A549 (cell line): ENCODE results near the gene PGBD1. TPM values are rescaled to one million over a fixed set of nuclear protein-coding genes. Genes with fewer than 3 reads are reported as not detected.
A peak's percentile ranks its signal among the peaks of the same experiment; 100 is the strongest.

Experiments used
- ATAC-seq, 2 experiments: fragments of 200-7000 bp in 1 of 2; fragments of >200 bp in 1 of 2; cut with Nextera tagmentation in 1 of 2; cut with Tn5 transposase in 1 of 2; 3 replicates each; pipeline versions ENCODE4 v1.8.0 to v1.9.1; 2018 to 2020; ENCODE audit warnings: mild to moderate bottlenecking in 1 of 2, moderate library complexity in 1 of 2
- CTCF ChIA-PET: fragments of 300-600 bp; sonication (Branson Sonifier 250); formaldehyde crosslinking; extraction: SDS; loops from one replicate; lab custom pipeline; 2021; ENCODE audit warnings: antibody characterized with exemption, inconsistent platforms; lab: Yijun Ruan, JAX
- POLR2A ChIA-PET: fragments of 350-600 bp; formaldehyde crosslinking; extraction: SDS; loops from one replicate; lab custom pipeline; 2021; ENCODE audit warnings: antibody characterized with exemption, inconsistent platforms; lab: Yijun Ruan, JAX
- DNase-seq, 2 experiments: peaks; one replicate each; pipeline versions ENCODE4 v3.0.0 to v3.0.0-alpha.2; 2011 to 2016; ENCODE audit warnings: low read depth in 1 of 2, low spot score in 1 of 2
- FAIRE-seq: peaks from 2 replicates; lab custom pipeline; 2011; peaks lifted over from hg19 to GRCh38; lab: Jason Lieb, UNC
- H3K27ac ChIP-seq, 2 experiments: fragments of >200 bp; sonication (Bioruptor Twin); formaldehyde crosslinking; 3 replicates each; pipeline ENCODE4 v1.5.1; 2016 to 2017
- H3K4me1 ChIP-seq: fragments of >200 bp; sonication (Bioruptor Twin); formaldehyde crosslinking; 3 replicates; pipeline ENCODE4 v1.6.1; 2016
- H3K4me2 ChIP-seq: fragments of >200 bp; sonication (Bioruptor Twin); formaldehyde crosslinking; 3 replicates; pipeline ENCODE4 v1.6.1; 2016
- H3K4me3 ChIP-seq: fragments of >200 bp; sonication (Bioruptor Twin); formaldehyde crosslinking; 3 replicates; pipeline ENCODE4 v1.5.1; 2016
- H3K9me3 ChIP-seq: fragments of >200 bp; sonication (Bioruptor Twin); formaldehyde crosslinking; 3 replicates; pipeline ENCODE4 v1.6.1; 2016
- BCL3 ChIP-seq: fragments of >200 bp; sonication (Bioruptor Twin); formaldehyde crosslinking; IDR thresholded peaks from 3 replicates; pipeline ENCODE4 v1.6.1; 2016
- CBX2 ChIP-seq: fragments of 200-600 bp; sonication (generic); IDR thresholded peaks from 2 replicates; pipeline ENCODE4 v1.6.1; 2016; ENCODE audit warnings: low read depth, mild to moderate bottlenecking, borderline replicate concordance
- EHF ChIP-seq: fragments of 250-450 bp; sonication (Bioruptor Pico); IDR thresholded peaks from 2 replicates; pipeline ENCODE4 v1.5.0; 2020; ENCODE audit warnings: mild to moderate bottlenecking
- EHMT2 ChIP-seq: fragments of 200-600 bp; sonication (generic); IDR thresholded peaks from 2 replicates; pipeline ENCODE4 v1.6.1; 2016; ENCODE audit warnings: antibody characterized with exemption, low read depth, mild to moderate bottlenecking, moderate library complexity
- FOSL2 ChIP-seq, 2 experiments: fragments of 450-650 bp in 1 of 2; fragments of >200 bp in 1 of 2; sonication (Bioruptor Twin) in 1 of 2; formaldehyde crosslinking; IDR thresholded peaks; 2 replicates each; pipeline versions ENCODE4 v1.5.0 to v1.6.1; 2016 to 2020; ENCODE audit warnings: mild to moderate bottlenecking in 1 of 2, moderate library complexity in 1 of 2
- HES2 ChIP-seq: fragments of >200 bp; sonication (Bioruptor Twin); formaldehyde crosslinking; IDR thresholded peaks from 2 replicates; pipeline ENCODE4 v1.6.1; 2016
- HOXA7 ChIP-seq: fragments of 250-450 bp; sonication (Bioruptor Pico); IDR thresholded peaks from 2 replicates; pipeline ENCODE4 v1.5.0; 2020; ENCODE audit warnings: mild to moderate bottlenecking, moderate library complexity
- HOXB13 ChIP-seq: fragments of 250-450 bp; sonication (Bioruptor Pico); IDR thresholded peaks from 2 replicates; pipeline ENCODE4 v1.5.0; 2020; ENCODE audit warnings: low read depth, mild to moderate bottlenecking, moderate library complexity
- JUN ChIP-seq, 2 experiments: fragments of >200 bp; sonication (Bioruptor Twin); formaldehyde crosslinking; IDR thresholded peaks; 2 replicates in 1 of 2; 3 replicates in 1 of 2; pipeline ENCODE4 v1.6.1; 2016 to 2017
- JUNB ChIP-seq: fragments of >200 bp; sonication (Bioruptor Twin); formaldehyde crosslinking; IDR thresholded peaks from 2 replicates; pipeline ENCODE4 v1.6.1; 2016
- KDM5A ChIP-seq: fragments of 200-600 bp; sonication (generic); IDR thresholded peaks from 2 replicates; pipeline ENCODE4 v1.6.1; 2016; ENCODE audit warnings: antibody characterized with exemption, mild to moderate bottlenecking
- MAFK ChIP-seq: fragments of 450-650 bp; IDR thresholded peaks from 2 replicates; pipeline ENCODE4 v1.6.1; 2014; ENCODE audit not compliant: partially characterized antibody
- MAZ ChIP-seq: fragments of 150-350 bp; IDR thresholded peaks from 2 replicates; pipeline ENCODE4 v1.6.1; 2014; ENCODE audit warnings: antibody characterized with exemption, low read depth, low read length, borderline replicate concordance
- MYC ChIP-seq: IDR thresholded peaks from 2 replicates; pipeline ENCODE4 v1.6.1; 2012; ENCODE audit warnings: mild to moderate bottlenecking, inconsistent platforms, low read length, improper control_type of control experiment, borderline replicate concordance
- NPAS2 ChIP-seq: fragments of 250-450 bp; sonication (Bioruptor Pico); IDR thresholded peaks from 2 replicates; pipeline ENCODE4 v1.8.0; 2022; ENCODE audit warnings: mild to moderate bottlenecking, moderate library complexity, borderline replicate concordance
- PHF8 ChIP-seq: fragments of 200-600 bp; sonication (generic); IDR thresholded peaks from 2 replicates; pipeline ENCODE4 v1.6.1; 2016; ENCODE audit warnings: low read depth, mild to moderate bottlenecking, antibody characterized with exemption, moderate library complexity, borderline replicate concordance
- POLR2A ChIP-seq: IDR thresholded peaks from 2 replicates; pipeline ENCODE4 v1.6.1; 2012; ENCODE audit warnings: mild to moderate bottlenecking, low read length
- RARB ChIP-seq: fragments of 250-450 bp; sonication (Bioruptor Pico); IDR thresholded peaks from 2 replicates; pipeline ENCODE4 v1.8.0; 2021; ENCODE audit warnings: mild to moderate bottlenecking, moderate library complexity
- RCOR1 ChIP-seq: fragments of 150-350 bp; IDR thresholded peaks from 2 replicates; pipeline ENCODE4 v1.6.1; 2014; ENCODE audit warnings: antibody characterized with exemption, low read length, low read depth
- RNF2 ChIP-seq: fragments of 200-600 bp; sonication (generic); IDR thresholded peaks from 2 replicates; pipeline ENCODE4 v1.6.1; 2016; ENCODE audit warnings: low read depth, mild to moderate bottlenecking, antibody characterized with exemption, moderate library complexity, borderline replicate concordance
- SMC3 ChIP-seq: fragments of >200 bp; sonication (Bioruptor Twin); formaldehyde crosslinking; IDR thresholded peaks from 3 replicates; pipeline ENCODE4 v1.6.1; 2018; ENCODE audit warnings: inconsistent platforms
- ZC3H11A ChIP-seq: fragments of 450-650 bp; IDR thresholded peaks from 2 replicates; pipeline ENCODE4 v1.6.1; 2014; ENCODE audit warnings: antibody characterized with exemption, mild to moderate bottlenecking
- ZNF302 ChIP-seq: fragments of 250-450 bp; sonication (Bioruptor Pico); IDR thresholded peaks from 2 replicates; pipeline ENCODE4 v1.9.0; 2021; ENCODE audit warnings: inconsistent platforms, mild to moderate bottlenecking, moderate library complexity
- WGBS: methylation state at CpG from one replicate; pipeline ENCODE4 v1.1.6; 2017; ENCODE audit errors: missing lambda C conversion rate; 5-methylcytosine and 5-hydroxymethylcytosine counted together
- polyA plus RNA-seq, 4 experiments: library from polyadenylated mRNA; depleted of rRNA in 3 of 4; stranded (reverse); fragments of >200 nt; fragmentation: RNase III in 1 of 4; extraction: RNeasy Plus Mini Kit Qiagen cat#74134 plus additional on column Dnase treatment in 1 of 4; gene quantifications; 2 replicates in 3 of 4; 3 replicates in 1 of 4; pipeline ENCODE4 v1.2.3, GENCODE V29; 2011 to 2017
- TF ChIP-seq, protein P1 (sequence below): fragments of >200 bp; sonication (Bioruptor Twin); formaldehyde crosslinking; IDR thresholded peaks from 3 replicates; pipeline ENCODE4 v1.5.1; 2016
- TF ChIP-seq, protein P2 (sequence below): IDR thresholded peaks from 2 replicates; pipeline ENCODE4 v1.6.1; 2012; ENCODE audit warnings: low read depth, borderline replicate concordance

Gene PGBD1
- polyA plus RNA-seq, 2 of the 4 experiments (the other 2 are of a cell fraction), result 4.1 to 7.0 TPM

GRCh38 chr6:28335040-28335563 is 53.7 kb downstream of the PGBD1 start:
- 43% methylated on average over 12 of the region's 12 CpGs for WGBS
- H3K4me1 ChIP-seq, result peaks cover 6% of the 10 kb centered on the region; the same call in 1 of the 3 replicates
- DNase-seq (no peak), ATAC-seq (no peak), FAIRE-seq (no peak)
- ChIA-PET POLR2A (interaction anchor here (0.5 to 2.3 kb wide), 16 partner anchors 13 to 442 kb away, joined by 3 to 14 read pairs (median 5); partner anchors contain the start of genes PGBD1, ZKSCAN3, ZKSCAN4 and ZKSCAN8), CTCF (interaction anchor here (0.9 to 1.1 kb wide), 2 partner anchors 21 to 54 kb away, joined by 3 to 5 read pairs; partner anchors contain the start of gene PGBD1)
- H3K4me2 ChIP-seq, result peak overlapping the region; percentile 89
- H3K4me3 ChIP-seq, result peak overlapping the region; percentile 77
- no peak for TF ChIP-seq JUNB
- H3K27ac ChIP-seq, result peak overlapping the region; percentile 87 to 97
- peaks cover under 1% of the 10 kb centered on the region; the same call in 1 of the 3 replicates for H3K9me3 ChIP-seq

- H3K4me1 ChIP-seq, result peaks cover 6% of the 10 kb centered on the region; the same call in 1 of the 3 replicates
- H3K4me3 ChIP-seq, result peak within 1 kb of the TSS; percentile 77
- H3K4me2 ChIP-seq, result peak within 1 kb of the TSS; percentile 89
- DNase-seq (peak; percentile 81 to 94), ATAC-seq (peak; percentile 97 to 99), FAIRE-seq (no peak)
- WGBS, result 0% methylated on average over 13 of the region's 35 CpGs
- peaks cover 4% of the 10 kb centered on the region; the same call in 2 of the 3 replicates for H3K9me3 ChIP-seq
- TF ChIP-seq, protein P1, sequence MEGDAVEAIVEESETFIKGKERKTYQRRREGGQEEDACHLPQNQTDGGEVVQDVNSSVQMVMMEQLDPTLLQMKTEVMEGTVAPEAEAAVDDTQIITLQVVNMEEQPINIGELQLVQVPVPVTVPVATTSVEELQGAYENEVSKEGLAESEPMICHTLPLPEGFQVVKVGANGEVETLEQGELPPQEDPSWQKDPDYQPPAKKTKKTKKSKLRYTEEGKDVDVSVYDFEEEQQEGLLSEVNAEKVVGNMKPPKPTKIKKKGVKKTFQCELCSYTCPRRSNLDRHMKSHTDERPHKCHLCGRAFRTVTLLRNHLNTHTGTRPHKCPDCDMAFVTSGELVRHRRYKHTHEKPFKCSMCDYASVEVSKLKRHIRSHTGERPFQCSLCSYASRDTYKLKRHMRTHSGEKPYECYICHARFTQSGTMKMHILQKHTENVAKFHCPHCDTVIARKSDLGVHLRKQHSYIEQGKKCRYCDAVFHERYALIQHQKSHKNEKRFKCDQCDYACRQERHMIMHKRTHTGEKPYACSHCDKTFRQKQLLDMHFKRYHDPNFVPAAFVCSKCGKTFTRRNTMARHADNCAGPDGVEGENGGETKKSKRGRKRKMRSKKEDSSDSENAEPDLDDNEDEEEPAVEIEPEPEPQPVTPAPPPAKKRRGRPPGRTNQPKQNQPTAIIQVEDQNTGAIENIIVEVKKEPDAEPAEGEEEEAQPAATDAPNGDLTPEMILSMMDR, result no peak
- TF ChIP-seq MAFK (peak; percentile 29), HOXA7 (CRISPR knock-in tag) (no peak), PHF8 (peak; percentile 92), RARB (CRISPR knock-in tag) (0 out of 2 replicates have a peak, but pooled peaks have one; percentile 30), POLR2A (peak; percentile 49), FOSL2 (IDR thresholded peaks at IDR 0.05) (peak; percentile 46; the same call in 1 of the 2 replicates), FOSL2 (CRISPR knock-in tag; IDR thresholded peaks at IDR 0.05) (peak; percentile 86), ZC3H11A (no peak), NPAS2 (CRISPR knock-in tag) (no peak), BCL3 (peak; percentile 49; the same call in 1 of the 3 replicates), JUN (IDR thresholded peaks at IDR 0.05) (peak in 1 of 2 experiments; percentile 63; a peak in 3 of 5 replicates)
- POLR2A ChIA-PET, result interaction anchor here (0.5 to 2.3 kb wide), 17 partner anchors 12 to 442 kb away, joined by 3 to 14 read pairs (median 5); partner anchors contain the start of genes PGBD1, ZKSCAN3, ZKSCAN4 and ZKSCAN8
- CTCF ChIA-PET, result interaction anchor here (0.9 to 1.1 kb wide), 2 partner anchors 20 to 54 kb away, joined by 3 to 5 read pairs; partner anchors contain the start of gene PGBD1
- H3K27ac ChIP-seq, result peak within 1 kb of the TSS; percentile 87 to 97
Observed at GRCh38 chr6:28335564-28336283, 54.4 kb downstream of the PGBD1 start, which contains the start of gene ZSCAN31. Gene ZSCAN31 (minus strand): TSS chr6:28336148. CDS start chr6:28329683, 6,465 bp downstream.

DNA sequence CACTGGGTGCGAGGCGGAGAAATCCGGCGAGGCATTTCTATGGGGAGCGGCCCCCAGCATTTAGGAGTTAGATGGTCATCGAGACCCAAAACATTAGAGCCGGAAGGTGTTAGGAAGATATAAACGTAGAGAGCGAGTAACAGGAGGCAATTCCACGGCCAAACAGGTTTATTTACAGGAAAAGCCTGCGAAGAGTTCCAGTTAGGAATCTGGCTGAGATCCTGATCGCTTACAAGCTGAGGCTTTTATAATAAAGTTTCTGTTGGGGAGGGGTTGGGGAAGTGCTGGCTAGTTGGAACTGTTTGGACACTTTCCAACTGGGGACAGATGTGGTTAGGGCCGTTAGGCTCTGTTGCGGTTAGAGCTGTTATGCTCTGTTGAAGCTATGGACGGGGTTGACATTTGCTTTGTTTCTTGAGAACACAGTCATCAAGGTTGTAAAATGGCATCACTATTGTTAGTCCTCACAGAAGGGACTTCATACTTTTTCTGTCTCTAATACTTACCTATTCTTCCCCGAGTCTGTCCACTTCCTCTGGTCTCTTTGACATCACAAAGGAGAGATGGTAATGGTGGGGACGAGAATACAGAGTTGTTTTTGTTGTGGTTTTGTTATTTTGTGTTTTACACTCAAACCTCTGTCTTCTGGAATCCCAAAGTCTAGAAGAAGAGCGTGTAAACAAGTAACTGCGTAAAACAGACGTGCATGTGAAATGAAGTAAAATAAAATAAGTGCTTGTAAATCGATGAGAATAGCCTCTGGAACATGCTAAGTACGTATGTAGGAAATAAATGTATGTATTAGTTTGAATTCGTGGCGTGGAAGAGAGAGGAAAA is 55.1 kb downstream of the PGBD1 start:
- Histone ChIP-seq H3K27ac (peak overlapping the region; percentile 87 to 97), H3K4me1 (peaks cover 6% of the 10 kb centered on the region; the same call in 1 of the 3 replicates), H3K9me3 (peaks cover 4% of the 10 kb centered on the region; the same call in 2 of the 3 replicates), H3K4me3 (peak overlapping the region; percentile 77), H3K4me2 (peak overlapping the region; percentile 89)
- POLR2A ChIA-PET, result interaction anchor here (0.6 to 2.3 kb wide), 13 partner anchors 12 to 443 kb away, joined by 3 to 14 read pairs (median 7); partner anchors contain the start of genes PGBD1, ZKSCAN3, ZKSCAN4 and ZKSCAN8
- WGBS, result 27% methylated on average over 24 of the region's 24 CpGs
- DNase-seq, result no peak
- no peak for FAIRE-seq
- CTCF ChIA-PET, result interaction anchor here (0.7 to 1.1 kb wide), 2 partner anchors 19 to 20 kb away, joined by 3 to 5 read pairs; no protein-coding TSS in a partner anchor
- peak in 1 of 2 experiments; percentile 27; a peak in 3 of 6 replicates for ATAC-seq
- TF ChIP-seq, protein P2, sequence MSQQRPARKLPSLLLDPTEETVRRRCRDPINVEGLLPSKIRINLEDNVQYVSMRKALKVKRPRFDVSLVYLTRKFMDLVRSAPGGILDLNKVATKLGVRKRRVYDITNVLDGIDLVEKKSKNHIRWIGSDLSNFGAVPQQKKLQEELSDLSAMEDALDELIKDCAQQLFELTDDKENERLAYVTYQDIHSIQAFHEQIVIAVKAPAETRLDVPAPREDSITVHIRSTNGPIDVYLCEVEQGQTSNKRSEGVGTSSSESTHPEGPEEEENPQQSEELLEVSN, result no peak
- TF ChIP-seq SMC3 (no peak), HES2 (no peak), CBX2 (no peak), EHF (CRISPR knock-in tag) (no peak), RCOR1 (no peak), RNF2 (no peak), MYC (no peak), EHMT2 (no peak), NPAS2 (CRISPR knock-in tag) (no peak), MAZ (no peak), KDM5A (no peak), ZNF302 (no peak), JUN (IDR thresholded peaks at IDR 0.05) (no peak), HOXB13 (no peak)
